H4 (cell line): ENCODE results near the gene SMO. TPM values are rescaled to one million over a fixed set of nuclear protein-coding genes. Genes with fewer than 3 reads are reported as not detected.
"Not testable (repeated sequence)": the region's sequence is repeated elsewhere in the genome, so short reads cannot be mapped to it uniquely, and the experiment has no call there.

ENCODE experiments used
- DNase-seq: peaks from one replicate; pipeline ENCODE4 v3.0.0-alpha.2; 2015; ENCODE audit warnings: low spot score
- total RNA-seq: library from RNA; depleted of rRNA; stranded (reverse); fragments of >200 nt; shearing (Covaris generic); gene quantifications from 2 replicates; pipeline ENCODE4 v1.2.3, GENCODE V29; 2014

SMO gene
- total RNA-seq, 1 experiment from 2014 or later: 13.5 TPM

- no peak for DNase-seq
Measured at GRCh38 chr7:129208667-129209066, 20.2 kb downstream of the SMO start.

- no peak for DNase-seq
Measured at GRCh38 chr7:129209067-129209926, 20.9 kb downstream of the SMO start.

GRCh38 chr7:129210256-129210988 lies 22.0 kb downstream of the SMO start:
- peak; percentile 55 for DNase-seq

- DNase-seq: no peak
Measured at GRCh38 chr7:129210989-129211312, 22.5 kb downstream of the SMO start.

GRCh38 chr7:129212126-129212525 lies 23.7 kb downstream of the SMO start:
- no peak for DNase-seq

GRCh38 chr7:129212596-129212995 lies 24.2 kb downstream of the SMO start:
- no peak for DNase-seq

- no peak for DNase-seq
Measured at GRCh38 chr7:129213828-129214227, 25.4 kb downstream of the SMO start.

- not testable (repeated sequence) for DNase-seq
Measured at GRCh38 chr7:129215691-129216090, 27.3 kb downstream of the SMO start.

- not testable (repeated sequence) for DNase-seq
Measured at GRCh38 chr7:129216101-129216715, 27.8 kb downstream of the SMO start.

- DNase-seq: not testable (repeated sequence)
Measured at GRCh38 chr7:129216821-129217416, 28.5 kb downstream of the SMO start.

GRCh38 chr7:129218514-129219062 lies 30.2 kb downstream of the SMO start:
- peak; percentile 82 for DNase-seq

- not testable (repeated sequence) for DNase-seq
Measured at GRCh38 chr7:129219166-129219565, 30.7 kb downstream of the SMO start.

- DNase-seq: no peak
Measured at GRCh38 chr7:129222064-129222463, 33.6 kb downstream of the SMO start.

GRCh38 chr7:129224251-129225205 lies 36.1 kb downstream of the SMO start, which contains the start of gene AHCYL2:
Gene AHCYL2 (plus strand): TSS chr7:129225030.
- DNase-seq: peak; percentile 97

- peak; percentile 33 for DNase-seq
Measured at GRCh38 chr7:129225206-129225930, 36.9 kb downstream of the SMO start.

GRCh38 chr7:129225931-129226572 lies 37.6 kb downstream of the SMO start:
- DNase-seq: no peak

GRCh38 chr7:129227646-129228578 lies 39.5 kb downstream of the SMO start:
- DNase-seq: no peak

- DNase-seq: no peak
Measured at GRCh38 chr7:129228633-129229032, 40.2 kb downstream of the SMO start.
